Measurements from ENCODE around the gene KPNA6. TPM values are rescaled to one million over a fixed set of nuclear protein-coding genes. Genes with fewer than 3 reads are reported as not detected.

Gene KPNA6
- polyA plus RNA-seq, 1 experiment: 26.6 TPM

- TF ChIP-seq, protein P1, sequence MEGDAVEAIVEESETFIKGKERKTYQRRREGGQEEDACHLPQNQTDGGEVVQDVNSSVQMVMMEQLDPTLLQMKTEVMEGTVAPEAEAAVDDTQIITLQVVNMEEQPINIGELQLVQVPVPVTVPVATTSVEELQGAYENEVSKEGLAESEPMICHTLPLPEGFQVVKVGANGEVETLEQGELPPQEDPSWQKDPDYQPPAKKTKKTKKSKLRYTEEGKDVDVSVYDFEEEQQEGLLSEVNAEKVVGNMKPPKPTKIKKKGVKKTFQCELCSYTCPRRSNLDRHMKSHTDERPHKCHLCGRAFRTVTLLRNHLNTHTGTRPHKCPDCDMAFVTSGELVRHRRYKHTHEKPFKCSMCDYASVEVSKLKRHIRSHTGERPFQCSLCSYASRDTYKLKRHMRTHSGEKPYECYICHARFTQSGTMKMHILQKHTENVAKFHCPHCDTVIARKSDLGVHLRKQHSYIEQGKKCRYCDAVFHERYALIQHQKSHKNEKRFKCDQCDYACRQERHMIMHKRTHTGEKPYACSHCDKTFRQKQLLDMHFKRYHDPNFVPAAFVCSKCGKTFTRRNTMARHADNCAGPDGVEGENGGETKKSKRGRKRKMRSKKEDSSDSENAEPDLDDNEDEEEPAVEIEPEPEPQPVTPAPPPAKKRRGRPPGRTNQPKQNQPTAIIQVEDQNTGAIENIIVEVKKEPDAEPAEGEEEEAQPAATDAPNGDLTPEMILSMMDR (IDR thresholded peaks at IDR 0.05; ENCODE audit: insufficient read depth, low read depth, low read length): no peak
- Histone ChIP-seq H3K4me3 (ENCODE audit: low read depth, low read length) (no peak overlapping the region), H3K27me3 (ENCODE audit: control insufficient read depth, insufficient read depth, low read length) (no peaks in the 10 kb centered on the region), H3K36me3 (ENCODE audit: control insufficient read depth, insufficient read depth, low read length) (peaks cover 53% of the 10 kb centered on the region)
- ChIA-PET POLR2A (no interaction called here), CTCF (interaction anchor here (1.4 kb wide), 1 partner anchor 87 kb away, joined by 4 read pairs; no protein-coding TSS in a partner anchor)
- DNase-seq (ENCODE audit: low read depth): no peak
Observed at GRCh38 chr1:32195531-32195930, 87.7 kb downstream of the KPNA6 start.

DNA sequence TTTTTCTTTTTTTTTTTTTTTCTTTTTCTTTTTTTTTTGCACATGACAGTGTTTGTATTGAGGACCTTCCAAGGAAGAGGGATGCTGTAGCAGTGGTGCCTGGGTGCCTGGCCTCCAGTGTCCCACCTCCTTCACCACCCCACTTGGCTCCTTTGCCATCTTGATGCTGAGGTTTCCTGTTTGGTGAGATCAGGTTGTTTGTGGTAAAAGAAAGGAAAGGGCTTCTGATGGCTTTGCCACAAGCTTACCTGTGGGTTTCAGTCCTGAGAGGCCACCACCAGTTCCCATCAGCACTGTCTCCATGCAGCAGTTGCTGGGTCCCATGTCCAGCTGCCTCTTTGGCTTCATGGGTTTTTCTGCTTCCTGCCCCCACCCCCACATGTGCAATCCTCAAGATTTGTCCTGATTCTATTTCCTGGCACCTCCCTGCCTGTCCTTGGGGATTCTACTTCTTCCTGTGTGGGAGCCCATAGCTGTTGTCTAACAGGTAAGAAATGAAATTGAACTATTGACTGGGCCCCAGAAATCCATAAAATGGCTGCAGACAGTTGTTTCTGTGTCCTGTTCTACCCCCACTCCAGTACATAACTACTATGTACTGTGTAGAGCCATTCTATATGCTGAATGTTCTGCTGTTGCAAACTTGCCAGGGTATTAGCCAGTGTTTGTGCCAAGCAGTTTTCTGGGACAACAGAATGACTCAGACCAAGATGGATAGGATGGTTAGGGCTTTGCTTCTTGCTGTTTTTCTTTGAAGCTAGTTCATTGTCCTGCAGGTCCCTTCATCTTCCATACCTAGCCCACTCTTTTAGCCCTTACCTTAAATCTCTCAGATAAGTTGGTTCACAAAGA, 88.3 kb downstream of the KPNA6 start:
- H3K4me3 ChIP-seq (ENCODE audit: low read depth, low read length): no peak overlapping the region
- H3K36me3 ChIP-seq (ENCODE audit: control insufficient read depth, insufficient read depth, low read length): peaks cover 49% of the 10 kb centered on the region
- ChIA-PET CTCF (no interaction called here), POLR2A (no interaction called here)
- DNase-seq (ENCODE audit: low read depth): no peak
- TF ChIP-seq, protein P1 (IDR thresholded peaks at IDR 0.05; ENCODE audit: insufficient read depth, low read depth, low read length): no peak
- no peaks in the 10 kb centered on the region for H3K27me3 ChIP-seq (ENCODE audit: control insufficient read depth, insufficient read depth, low read length)

DNA sequence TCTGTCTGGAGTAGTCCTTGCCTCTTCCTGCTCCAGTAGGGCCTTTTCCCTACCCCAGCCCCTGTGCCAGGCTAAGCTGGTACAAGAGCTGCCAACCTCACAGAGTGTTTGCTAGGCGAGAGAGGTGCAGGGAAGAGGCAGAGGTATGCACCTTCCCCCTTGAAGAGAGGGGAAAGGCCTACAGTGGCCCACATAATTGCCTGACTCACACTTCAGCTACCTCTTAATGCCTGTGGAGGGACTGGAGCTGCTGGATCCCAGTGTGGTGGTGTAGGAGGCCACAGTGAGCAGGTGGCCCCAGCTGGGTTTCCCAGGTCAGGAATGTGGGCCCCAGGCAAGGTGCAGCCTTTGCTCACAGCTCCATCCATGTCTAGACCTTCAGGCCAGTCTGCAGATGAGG, 89.2 kb downstream of the KPNA6 start:
- TF ChIP-seq, protein P1 (IDR thresholded peaks at IDR 0.05; ENCODE audit: insufficient read depth, low read depth, low read length): no peak
- no peak for DNase-seq (ENCODE audit: low read depth)
- H3K36me3 ChIP-seq (ENCODE audit: control insufficient read depth, insufficient read depth, low read length): peaks cover 40% of the 10 kb centered on the region
- POLR2A ChIA-PET: no interaction called here
- no peaks in the 10 kb centered on the region for H3K27me3 ChIP-seq (ENCODE audit: control insufficient read depth, insufficient read depth, low read length)
- no peak overlapping the region for H3K4me3 ChIP-seq (ENCODE audit: low read depth, low read length)
- CTCF ChIA-PET: interaction anchor here (0.6 to 1.6 kb wide), 3 partner anchors 18 to 420 kb away, joined by 3 to 6 read pairs (median 3); partner anchors contain the start of gene KPNA6

- no peak for DNase-seq (ENCODE audit: low read depth)
- POLR2A ChIA-PET: interaction anchor here (0.7 kb wide), 1 partner anchor 18 kb away, joined by 3 read pairs; no protein-coding TSS in a partner anchor
- no peak overlapping the region for H3K4me3 ChIP-seq (ENCODE audit: low read depth, low read length)
- CTCF ChIA-PET: interaction anchor here (0.6 to 1.6 kb wide), 6 partner anchors 17 to 421 kb away, joined by 3 to 6 read pairs (median 3); partner anchors contain the start of gene KPNA6
- TF ChIP-seq, protein P1 (IDR thresholded peaks at IDR 0.05; ENCODE audit: insufficient read depth, low read depth, low read length): no peak
- H3K27me3 ChIP-seq (ENCODE audit: control insufficient read depth, insufficient read depth, low read length): no peaks in the 10 kb centered on the region
- H3K36me3 ChIP-seq (ENCODE audit: control insufficient read depth, insufficient read depth, low read length): peaks cover 35% of the 10 kb centered on the region
Observed at GRCh38 chr1:32197837-32198236, 90.0 kb downstream of the KPNA6 start.

DNA sequence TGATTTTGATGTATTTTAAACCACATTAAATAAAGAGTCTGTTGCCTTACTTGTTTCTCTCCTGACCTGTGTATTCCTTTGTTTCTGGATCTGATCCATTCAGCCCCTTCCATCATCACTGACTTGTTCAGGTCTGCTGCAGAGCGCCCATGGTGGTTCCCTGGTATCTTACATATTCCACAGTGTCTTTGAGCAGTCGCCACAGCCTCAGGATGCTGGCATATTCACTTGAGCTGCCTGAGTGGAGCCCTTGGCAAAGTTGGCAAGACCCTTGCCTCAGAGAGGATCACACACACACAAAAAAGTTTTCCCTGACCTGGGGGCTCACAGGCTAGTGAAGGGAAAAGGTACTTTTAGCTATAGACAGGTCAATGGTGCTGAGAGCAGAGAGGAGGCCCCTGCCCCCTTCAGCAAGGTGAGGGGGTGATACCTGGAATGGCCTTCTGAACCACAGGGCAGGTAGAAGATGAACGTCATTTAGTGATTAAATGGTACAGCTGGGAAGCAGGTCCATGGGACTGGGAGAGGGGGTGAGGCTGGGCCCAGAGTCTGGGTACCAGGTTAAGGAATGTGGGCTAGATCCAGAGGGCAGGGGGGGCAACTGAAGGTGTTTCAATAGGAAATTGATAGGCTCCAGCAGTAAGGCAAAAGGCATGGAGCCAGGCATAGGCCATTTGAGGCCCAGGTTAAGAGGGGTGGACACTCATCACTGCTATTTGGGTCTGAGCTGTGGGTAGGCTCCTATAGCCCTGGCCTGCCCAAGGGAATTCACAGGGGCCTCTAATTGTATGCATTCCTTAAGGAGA, 90.6 kb downstream of the KPNA6 start:
- ChIA-PET CTCF (interaction anchor here (0.6 to 1.6 kb wide), 6 partner anchors 17 to 215 kb away, joined by 3 to 6 read pairs (median 3); partner anchors contain the start of gene KPNA6), POLR2A (interaction anchor here (0.7 kb wide), 1 partner anchor 18 kb away, joined by 3 read pairs; no protein-coding TSS in a partner anchor)
- no peak for DNase-seq (ENCODE audit: low read depth)
- TF ChIP-seq, protein P1 (IDR thresholded peaks at IDR 0.05; ENCODE audit: insufficient read depth, low read depth, low read length): no peak
- no peaks in the 10 kb centered on the region for H3K27me3 ChIP-seq (ENCODE audit: control insufficient read depth, insufficient read depth, low read length)
- peaks cover 32% of the 10 kb centered on the region for H3K36me3 ChIP-seq (ENCODE audit: control insufficient read depth, insufficient read depth, low read length)
- no peak overlapping the region for H3K4me3 ChIP-seq (ENCODE audit: low read depth, low read length)
